GM12875 (cell line): ENCODE data around the gene LHX2.

Experiments
- H3K4me3 ChIP-seq: one replicate; pipeline ENCODE4 v1.5.1; 2011; ENCODE audit warnings: low read depth, low read length, control low read depth
- TF ChIP-seq, protein P1 (sequence below): IDR thresholded peaks from 2 replicates; pipeline ENCODE4 v1.5.1; 2011; ENCODE audit warnings: low read depth, mild to moderate bottlenecking, control low read depth, inconsistent platforms, low read length, moderate library complexity, borderline replicate concordance; ENCODE audit not compliant: insufficient read depth

LHX2 gene

DNA sequence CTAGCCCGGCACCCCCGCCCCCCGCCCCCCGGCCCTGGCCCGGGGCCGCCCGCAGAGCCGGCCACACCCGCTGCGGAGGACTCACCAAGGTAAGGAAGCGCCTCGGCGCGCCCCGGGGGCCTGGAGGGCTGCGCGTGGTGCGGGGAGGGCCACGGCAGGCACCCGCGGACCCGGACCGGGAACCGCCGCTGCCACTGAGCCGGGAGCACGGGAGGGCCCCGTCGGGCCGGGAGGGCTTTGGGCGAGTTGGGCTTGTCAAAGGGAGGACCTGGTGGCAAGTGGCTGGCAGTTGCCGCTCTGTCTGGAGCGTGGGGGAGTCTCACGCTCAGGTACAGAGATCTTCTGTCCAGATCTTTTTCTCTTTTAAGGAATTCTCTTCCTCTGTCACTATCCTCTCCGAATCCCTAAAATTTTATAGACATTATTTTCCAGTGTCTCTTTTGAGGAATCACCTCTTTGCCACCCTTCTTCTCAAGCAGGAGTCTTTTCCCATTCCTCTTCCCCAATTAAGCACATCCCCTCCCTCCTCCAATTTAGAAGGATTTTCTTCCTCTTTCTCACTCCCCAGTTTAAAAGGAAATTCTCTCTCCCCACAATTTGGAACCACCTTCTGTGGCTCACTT, 11.3 kb upstream of the LHX2 start:
- TF ChIP-seq, protein P1, sequence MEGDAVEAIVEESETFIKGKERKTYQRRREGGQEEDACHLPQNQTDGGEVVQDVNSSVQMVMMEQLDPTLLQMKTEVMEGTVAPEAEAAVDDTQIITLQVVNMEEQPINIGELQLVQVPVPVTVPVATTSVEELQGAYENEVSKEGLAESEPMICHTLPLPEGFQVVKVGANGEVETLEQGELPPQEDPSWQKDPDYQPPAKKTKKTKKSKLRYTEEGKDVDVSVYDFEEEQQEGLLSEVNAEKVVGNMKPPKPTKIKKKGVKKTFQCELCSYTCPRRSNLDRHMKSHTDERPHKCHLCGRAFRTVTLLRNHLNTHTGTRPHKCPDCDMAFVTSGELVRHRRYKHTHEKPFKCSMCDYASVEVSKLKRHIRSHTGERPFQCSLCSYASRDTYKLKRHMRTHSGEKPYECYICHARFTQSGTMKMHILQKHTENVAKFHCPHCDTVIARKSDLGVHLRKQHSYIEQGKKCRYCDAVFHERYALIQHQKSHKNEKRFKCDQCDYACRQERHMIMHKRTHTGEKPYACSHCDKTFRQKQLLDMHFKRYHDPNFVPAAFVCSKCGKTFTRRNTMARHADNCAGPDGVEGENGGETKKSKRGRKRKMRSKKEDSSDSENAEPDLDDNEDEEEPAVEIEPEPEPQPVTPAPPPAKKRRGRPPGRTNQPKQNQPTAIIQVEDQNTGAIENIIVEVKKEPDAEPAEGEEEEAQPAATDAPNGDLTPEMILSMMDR: no peak
- no peak overlapping the region for H3K4me3 ChIP-seq

DNA sequence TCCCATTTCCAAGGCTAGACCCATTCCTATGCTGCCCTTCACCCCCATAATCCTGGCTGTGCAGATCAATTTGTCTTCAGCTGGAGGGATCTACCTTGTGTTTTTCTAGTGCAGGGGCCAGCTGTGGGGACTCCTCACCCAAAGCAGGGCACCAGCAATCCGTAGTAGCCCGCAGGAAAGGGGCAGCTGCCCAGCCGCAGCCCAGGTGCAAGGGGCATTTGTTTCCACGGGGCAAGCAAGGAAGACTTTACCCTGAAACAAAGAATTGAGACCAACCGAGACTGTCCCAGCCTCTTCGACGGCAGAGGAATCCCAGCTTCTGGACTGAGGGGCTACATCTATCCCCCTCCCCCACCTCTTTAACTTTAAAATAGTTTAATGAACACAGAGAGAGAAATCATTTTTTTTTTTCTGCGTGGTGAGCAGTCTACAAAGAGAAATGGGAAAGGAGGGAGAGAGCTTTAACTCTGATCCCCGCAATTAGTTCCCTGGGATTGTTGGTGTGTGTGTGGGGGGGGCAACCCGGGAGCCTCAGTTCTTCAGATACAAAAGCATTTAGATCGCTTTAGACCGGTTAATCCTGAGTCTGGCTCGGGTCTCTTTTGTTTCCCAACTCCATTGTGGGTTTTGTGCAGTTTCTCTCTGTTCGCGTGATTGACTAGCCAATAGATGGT, 10.6 kb upstream of the LHX2 start:
- TF ChIP-seq, protein P1: no peak
- H3K4me3 ChIP-seq: no peak overlapping the region

DNA sequence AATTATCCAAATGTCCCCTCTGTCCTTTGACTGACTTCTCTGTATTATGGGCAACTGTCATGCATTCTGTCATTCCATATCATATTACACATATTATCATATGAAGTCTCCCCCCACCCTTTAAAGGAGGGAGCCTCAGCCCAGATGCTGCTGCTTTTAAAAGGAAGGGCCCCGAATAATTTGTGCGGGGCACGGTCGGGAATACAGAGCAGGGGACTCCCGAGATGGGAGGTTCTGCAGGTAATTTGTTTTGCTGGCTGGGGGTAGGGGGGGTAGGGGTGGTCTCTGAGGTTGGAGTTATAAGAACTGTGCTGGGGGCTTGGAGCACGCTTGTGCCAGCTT, 10.1 kb upstream of the LHX2 start:
- no peak overlapping the region for H3K4me3 ChIP-seq
- TF ChIP-seq, protein P1: no peak

DNA sequence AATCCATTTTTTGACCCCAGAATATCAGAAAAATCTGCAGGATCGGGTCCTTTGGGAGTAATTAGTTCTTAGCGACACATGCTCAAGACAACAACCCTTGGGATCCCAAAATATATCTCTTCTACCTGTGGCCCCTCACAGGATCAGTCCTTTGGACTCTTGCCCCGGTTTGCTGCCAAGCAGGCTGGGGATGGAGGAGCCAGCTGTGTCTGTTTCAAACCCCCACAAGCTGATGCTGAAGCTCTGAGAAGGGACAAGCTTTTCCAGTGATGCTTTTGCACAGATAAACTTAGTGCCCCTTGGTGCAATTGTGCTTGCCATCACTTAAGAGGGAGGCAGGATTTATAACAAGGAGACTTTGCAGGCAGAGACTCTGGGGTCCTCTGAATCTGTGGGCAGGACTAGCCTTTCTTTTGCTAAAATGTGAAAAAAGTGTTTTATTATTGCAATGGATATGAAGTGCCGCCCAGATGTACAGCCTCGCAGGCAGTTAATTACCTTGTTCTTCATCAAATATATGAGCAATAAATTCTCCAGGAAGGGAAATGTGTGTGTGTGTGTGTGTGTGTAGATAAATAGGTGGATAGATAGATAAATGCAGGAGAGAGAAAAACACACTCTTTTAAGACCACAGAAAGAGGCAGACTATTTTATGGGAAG, 9.6 kb upstream of the LHX2 start:
- TF ChIP-seq, protein P1: no peak
- no peak overlapping the region for H3K4me3 ChIP-seq

DNA sequence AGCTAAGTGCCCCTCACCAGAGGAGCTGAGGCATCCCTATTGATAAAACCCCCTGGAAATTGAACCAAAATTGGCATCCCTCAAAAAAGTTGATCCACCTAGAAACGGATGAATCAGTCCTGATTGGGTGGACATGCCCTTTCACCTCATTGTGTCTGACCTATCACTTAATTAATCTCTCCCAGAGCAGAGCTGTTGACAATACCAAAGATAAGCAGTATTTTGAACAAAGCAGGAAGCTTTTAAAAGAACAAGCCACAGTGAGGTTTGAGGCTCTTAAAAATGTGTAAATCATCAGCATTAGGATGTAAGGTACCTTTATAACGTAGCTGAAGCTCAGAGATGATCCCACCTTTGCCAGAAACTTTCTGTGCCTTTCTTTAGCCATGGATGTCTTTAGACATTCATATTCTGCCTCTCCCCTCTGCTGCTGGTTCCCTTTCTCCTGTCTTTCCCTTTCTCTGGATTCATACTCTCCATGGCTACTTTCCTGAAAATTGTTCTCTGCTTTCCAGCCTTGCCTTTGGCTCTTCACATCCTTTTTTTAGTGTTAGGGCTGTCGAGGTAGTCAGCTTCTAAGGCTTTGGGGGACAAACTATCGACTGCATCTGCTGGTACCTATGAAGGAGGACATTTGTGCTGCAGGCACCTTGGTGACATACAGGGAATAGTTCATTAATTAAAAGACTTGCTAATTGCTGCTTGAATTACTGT, 7.8 kb upstream of the LHX2 start:
- no peak overlapping the region for H3K4me3 ChIP-seq
- TF ChIP-seq, protein P1: no peak

DNA sequence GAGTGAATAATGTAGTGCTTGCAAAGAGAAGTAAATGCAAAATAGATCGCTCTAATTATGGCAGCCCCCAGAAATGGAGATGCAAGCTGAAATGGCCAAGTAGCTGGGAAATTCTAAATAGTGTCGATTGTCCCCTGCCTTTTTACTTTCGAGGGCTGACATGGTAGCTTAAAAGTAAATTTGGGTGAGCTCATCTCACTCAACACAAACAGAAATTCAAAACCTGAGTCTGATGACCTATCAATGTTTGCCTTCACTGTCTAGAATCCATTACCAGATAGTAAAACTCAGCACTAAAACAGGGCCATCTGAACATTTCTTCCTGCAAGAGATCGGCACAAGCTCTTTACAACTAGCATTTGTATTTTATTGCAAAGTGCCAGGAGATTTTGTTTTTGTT, 7.0 kb upstream of the LHX2 start:
- TF ChIP-seq, protein P1: no peak

More for the DNA sequence above, 7.0 kb upstream of the LHX2 start:
- H3K4me3 ChIP-seq: no peak overlapping the region
